Spleen (tissue), 13 donors: ENCODE measurements around the gene OR1B1. TPM values are rescaled to one million over a fixed set of nuclear protein-coding genes. Genes with fewer than 3 reads are reported as not detected.

Experiments
- DNase-seq: peaks from one replicate; pipeline ENCODE4 v3.0.0-alpha.2; 2020
- H3K27ac ChIP-seq, 8 donors: fragments of 200-600 bp; sonication (generic) in 7 of 8; 1 replicate in 4 of 8; 2 replicates in 4 of 8; pipeline versions ENCODE4 v1.5.0 to v1.8.0; 2016 to 2021; ENCODE audit warnings: inconsistent platforms in 4 of 8, mild to moderate bottlenecking in 4 of 8, moderate library complexity in 1 of 8
- H3K27me3 ChIP-seq, 7 donors: fragments of 200-600 bp; sonication (generic) in 6 of 7; replicated peaks in 1 of 7; 1 replicate in 4 of 7; 2 replicates in 3 of 7; pipeline versions ENCODE4 v1.5.0 to v1.8.0; 2016 to 2021; ENCODE audit warnings: inconsistent platforms in 3 of 7, mild to moderate bottlenecking in 1 of 7
- H3K36me3 ChIP-seq, 6 donors: fragments of 200-600 bp; sonication (generic) in 5 of 6; 1 replicate in 4 of 6; 2 replicates in 2 of 6; pipeline versions ENCODE4 v1.5.0 to v1.8.0; 2016 to 2021; ENCODE audit warnings: inconsistent platforms in 2 of 6
- H3K4me1 ChIP-seq, 6 donors: fragments of 200-600 bp; sonication (generic) in 5 of 6; 1 replicate in 3 of 6; 2 replicates in 3 of 6; pipeline versions ENCODE4 v1.5.0 to v1.8.0; 2016 to 2021; ENCODE audit warnings: inconsistent platforms in 3 of 6
- H3K4me3 ChIP-seq, 8 donors: fragments of 200-600 bp; sonication (generic) in 7 of 8; 1 replicate in 4 of 8; 2 replicates in 4 of 8; pipeline versions ENCODE4 v1.5.0 to v1.8.0; 2016 to 2021; ENCODE audit warnings: inconsistent platforms in 4 of 8, mild to moderate bottlenecking in 4 of 8, moderate library complexity in 2 of 8
- H3K9me3 ChIP-seq, 8 donors: fragments of 200-600 bp; sonication (generic) in 7 of 8; 1 replicate in 4 of 8; 2 replicates in 4 of 8; pipeline versions ENCODE4 v1.5.0 to v1.8.0; 2016 to 2021; ENCODE audit warnings: inconsistent platforms in 4 of 8
- CTCF ChIP-seq, 11 experiments: fragments of 200-600 bp in 7 of 11; fragments of 450-650 bp in 4 of 11; sonication (generic) in 4 of 11; IDR thresholded peaks in 8 of 11; conservative IDR thresholded peaks in 3 of 11; 1 replicate in 7 of 11; 2 replicates in 4 of 11; pipeline versions ENCODE4 v1.4.0 to v1.8.0; 2016 to 2021; ENCODE audit warnings: antibody characterized with exemption in 11 of 11, inconsistent platforms in 4 of 11, mild to moderate bottlenecking in 1 of 11
- POLR2A ChIP-seq, 3 donors: fragments of 450-650 bp; IDR thresholded peaks; one replicate each; pipeline ENCODE4 v1.5.1; 2017; ENCODE audit warnings: antibody characterized with exemption in 3 of 3, mild to moderate bottlenecking in 1 of 3
- POLR2AphosphoS5 ChIP-seq, 3 donors: sonication (generic); formaldehyde crosslinking; IDR thresholded peaks; one replicate each; pipeline ENCODE4 v1.5.1; 2017; ENCODE audit warnings: antibody characterized with exemption in 3 of 3
- WGBS, 5 donors: extraction: QIAGEN DNeasy Blood & Tissue Kit in 3 of 5; methylation state at CpG; one replicate each; pipeline versions ENCODE4 v1.1.5 to v1.1.7; 2013 to 2018; 5-methylcytosine and 5-hydroxymethylcytosine counted together
- intact Hi-C: fragments of 100-400 bp; cut with DNase I; formaldehyde crosslinking; loops from one replicate; pipeline ENCODE4 v1.15.0; 2023; ENCODE audit warnings: low total_unique reads
- long read RNA-seq, 2 donors: transcript quantifications; one replicate each; lab custom pipeline, GENCODE V29; 2026
- polyA plus RNA-seq, 3 donors: library from polyadenylated mRNA; stranded (reverse); fragments of 200-250 nt; gene quantifications; one replicate each; pipeline ENCODE4 v1.2.1, GENCODE V29; 2013
- total RNA-seq, 7 donors: library from RNA; depleted of rRNA in 3 of 7; stranded (reverse); fragments of >200 nt in 3 of 7; fragmentation: NEBNext Ultra II Directional in 4 of 7; extraction: Animal tissue kit (Norgen Biotek cat#: 25700) in 4 of 7; gene quantifications; one replicate each; pipeline versions ENCODE4 v1.1.0 to v1.2.1, GENCODE V29; 2016 to 2021
- donor health status: healthy with polysubstance abuse.
- donor health status: DM: no; HTN: no; CAD: no; lungs with moderate emphysema.
- donor health status: DM: no; HTN: no; CAD: no.
- donor health status: Bipolar disorder and iron deficiency.
- donor health status: healthy.
- donor health status: DM: no; HTN: no; CAD: no.
- donor health status: DM: yes; HTN: yes; CAD: no.

OR1B1 gene
- total RNA-seq: under 1 TPM in 1 of 7 donors, not detected in 6; 0.60 TPM
- polyA plus RNA-seq: not detected
- long read RNA-seq, donor 1: 0 reads
- long read RNA-seq, donor 2: 0 reads

- Histone ChIP-seq H3K36me3 (no peaks in the 10 kb centered on the region), H3K9me3 (peaks cover 0 to 5% (median 0%) of the 10 kb centered on the region in 8 donors), H3K4me3 (no peak within 1 kb of the TSS), H3K4me1 (no peaks in the 10 kb centered on the region), H3K27me3 (no peaks in the 10 kb centered on the region), H3K27ac (peak within 1 kb of the TSS in 6 of 8 donors; percentile 12 to 53 (median 38))
- no peak for TF ChIP-seq POLR2AphosphoS5 (IDR thresholded peaks at IDR 0.05)
- no peak for TF ChIP-seq CTCF (IDR thresholded peaks at IDR 0.05 in 8 of 11, conservative IDR thresholded peaks at IDR 0.05 in 3 of 11)
- TF ChIP-seq POLR2A (IDR thresholded peaks at IDR 0.05): no peak
- intact Hi-C loops: no loop called here
- DNase-seq: no peak
- WGBS, 5 donors: 89 to 95% (median 94%) methylated on average over 3 of the region's 3 CpGs
Measured at GRCh38 chr9:122657527-122657926, at the start of gene OR1B1. TSS of gene OR1B1 (minus strand) at chr9:122657627.

- intact Hi-C loops: no loop called here
- H3K4me3 ChIP-seq: no peak overlapping the region
- H3K36me3 ChIP-seq: no peaks in the 10 kb centered on the region
- H3K4me1 ChIP-seq: no peaks in the 10 kb centered on the region
- TF ChIP-seq POLR2AphosphoS5 (IDR thresholded peaks at IDR 0.05): no peak
- no peak for TF ChIP-seq CTCF (IDR thresholded peaks at IDR 0.05 in 8 of 11, conservative IDR thresholded peaks at IDR 0.05 in 3 of 11)
- TF ChIP-seq POLR2A (IDR thresholded peaks at IDR 0.05): no peak
- WGBS, 5 donors: 90 to 100% (median 97%) methylated on average over 1 of the region's 1 CpG
- peaks cover 0 to 33% (median 24%) of the 10 kb centered on the region in 8 donors for H3K9me3 ChIP-seq
- H3K27me3 ChIP-seq: no peaks in the 10 kb centered on the region
- DNase-seq: no peak
- no peak overlapping the region for H3K27ac ChIP-seq
Measured at GRCh38 chr9:122695696-122696095, 38.3 kb upstream of the OR1B1 start.

- Histone ChIP-seq H3K36me3 (no peaks in the 10 kb centered on the region), H3K27me3 (peaks cover 0 to 7% (median 0%) of the 10 kb centered on the region in 7 donors), H3K27ac (no peak overlapping the region), H3K4me1 (no peaks in the 10 kb centered on the region), H3K4me3 (no peak overlapping the region), H3K9me3 (peaks cover 0 to 41% (median 24%) of the 10 kb centered on the region in 8 donors)
- intact Hi-C loops: no loop called here
- TF ChIP-seq CTCF (IDR thresholded peaks at IDR 0.05 in 8 of 11, conservative IDR thresholded peaks at IDR 0.05 in 3 of 11) (no peak), POLR2AphosphoS5 (IDR thresholded peaks at IDR 0.05) (no peak), POLR2A (IDR thresholded peaks at IDR 0.05) (no peak)
- no peak for DNase-seq
Measured at GRCh38 chr9:122684851-122685250, 27.4 kb upstream of the OR1B1 start.

GRCh38 chr9:122672481-122672880 lies 15.1 kb upstream of the OR1B1 start:
- peaks cover 4 to 32% (median 27%) of the 10 kb centered on the region in 8 donors for H3K9me3 ChIP-seq
- 51 to 94% (median 88%) methylated on average over 2 of the region's 2 CpGs for WGBS, 5 donors
- peak overlapping the region in 3 of 8 donors; percentile 5 to 63 (median 18) for H3K27ac ChIP-seq
- no peaks in the 10 kb centered on the region for H3K4me1 ChIP-seq
- H3K4me3 ChIP-seq: no peak overlapping the region
- intact Hi-C loops: no loop called here
- H3K36me3 ChIP-seq: no peaks in the 10 kb centered on the region
- TF ChIP-seq POLR2A (IDR thresholded peaks at IDR 0.05) (no peak), POLR2AphosphoS5 (IDR thresholded peaks at IDR 0.05) (no peak), CTCF (IDR thresholded peaks at IDR 0.05 in 8 of 11, conservative IDR thresholded peaks at IDR 0.05 in 3 of 11) (no peak)
- DNase-seq: no peak
- no peaks in the 10 kb centered on the region for H3K27me3 ChIP-seq
